ENCODE measurements around the gene SLC9A3.
A peak's percentile ranks its signal among the peaks of the same experiment; 100 is the strongest.

Gene SLC9A3

GRCh38 chr5:547086-547924 lies 23.1 kb upstream of the SLC9A3 start:
- no peak overlapping the region for H3K4me3 Mint-ChIP-seq
- DNase-seq, result no peak
- H3K27ac Mint-ChIP-seq, result no peak overlapping the region
- H3K4me1 Mint-ChIP-seq, result peaks cover 23 to 56% of the 10 kb centered on the region in 2 donors
- ATAC-seq (replicated peaks), result no peak
- H3K9me3 Mint-ChIP-seq, result peaks cover 0 to 7% of the 10 kb centered on the region in 2 donors
- peaks cover 0 to 3% of the 10 kb centered on the region in 2 donors for H3K36me3 Mint-ChIP-seq
- H3K27me3 Mint-ChIP-seq, result peaks cover 36 to 64% of the 10 kb centered on the region in 2 donors

- Mint-ChIP-seq H3K27me3 (peaks cover 43 to 69% of the 10 kb centered on the region in 2 donors), H3K4me1 (peaks cover 28 to 64% of the 10 kb centered on the region in 2 donors), H3K9me3 (peaks cover 0 to 7% of the 10 kb centered on the region in 2 donors), H3K4me3 (no peak overlapping the region), H3K27ac (no peak overlapping the region), H3K36me3 (peaks cover 0 to 3% of the 10 kb centered on the region in 2 donors)
- no peak for DNase-seq
- ATAC-seq (replicated peaks), result no peak
These were observed 22.2 kb upstream of the SLC9A3 start for GRCh38 chr5:546376-546908.

- H3K36me3 Mint-ChIP-seq, result peaks cover 0 to 3% of the 10 kb centered on the region in 2 donors
- H3K27me3 Mint-ChIP-seq, result peaks cover 44 to 69% of the 10 kb centered on the region in 2 donors
- DNase-seq (no peak), ATAC-seq (replicated peaks) (no peak)
- H3K4me3 Mint-ChIP-seq, result no peak overlapping the region
- no peak overlapping the region for H3K27ac Mint-ChIP-seq
- H3K4me1 Mint-ChIP-seq, result peaks cover 28 to 65% of the 10 kb centered on the region in 2 donors
- peaks cover 0 to 7% of the 10 kb centered on the region in 2 donors for H3K9me3 Mint-ChIP-seq
These were observed 21.6 kb upstream of the SLC9A3 start for GRCh38 chr5:545641-546375.

GRCh38 chr5:544675-545355 lies 20.6 kb upstream of the SLC9A3 start:
- peaks cover 47 to 68% of the 10 kb centered on the region in 2 donors for H3K27me3 Mint-ChIP-seq
- no peak for ATAC-seq (replicated peaks)
- peaks cover 31 to 72% of the 10 kb centered on the region in 2 donors for H3K4me1 Mint-ChIP-seq
- H3K9me3 Mint-ChIP-seq, result peaks cover 0 to 3% of the 10 kb centered on the region in 2 donors
- no peak overlapping the region for H3K27ac Mint-ChIP-seq
- H3K36me3 Mint-ChIP-seq, result no peaks in the 10 kb centered on the region
- no peak overlapping the region for H3K4me3 Mint-ChIP-seq
- DNase-seq, result no peak

- DNase-seq, result peak; percentile 90
- Mint-ChIP-seq H3K27me3 (peaks cover 43 to 69% of the 10 kb centered on the region in 2 donors), H3K36me3 (no peaks in the 10 kb centered on the region), H3K4me1 (peaks cover 31 to 69% of the 10 kb centered on the region in 2 donors), H3K9me3 (peaks cover 0 to 2% of the 10 kb centered on the region in 2 donors), H3K27ac (peak overlapping the region; percentile 77), H3K4me3 (no peak overlapping the region)
- peak; percentile 95 for ATAC-seq (replicated peaks)
These were observed 19.8 kb upstream of the SLC9A3 start for GRCh38 chr5:543755-544674.

- peak overlapping the region in 1 of 2 donors; percentile 12 for H3K4me3 Mint-ChIP-seq
- DNase-seq, result no peak
- H3K4me1 Mint-ChIP-seq, result peaks cover 31 to 65% of the 10 kb centered on the region in 2 donors
- H3K27ac Mint-ChIP-seq, result peak overlapping the region; percentile 67
- ATAC-seq (replicated peaks), result peak; percentile 8 to 12
- H3K27me3 Mint-ChIP-seq, result peaks cover 45 to 71% of the 10 kb centered on the region in 2 donors
- H3K36me3 Mint-ChIP-seq, result no peaks in the 10 kb centered on the region
- peaks cover 0 to 2% of the 10 kb centered on the region in 2 donors for H3K9me3 Mint-ChIP-seq
These were observed 19.1 kb upstream of the SLC9A3 start for GRCh38 chr5:543351-543750.

- H3K27me3 Mint-ChIP-seq, result peaks cover 43 to 71% of the 10 kb centered on the region in 2 donors
- peak overlapping the region in 1 of 2 donors; percentile 12 for H3K4me3 Mint-ChIP-seq
- no peaks in the 10 kb centered on the region for H3K36me3 Mint-ChIP-seq
- no peak for DNase-seq
- peaks cover 0 to 2% of the 10 kb centered on the region in 2 donors for H3K9me3 Mint-ChIP-seq
- H3K27ac Mint-ChIP-seq, result peak overlapping the region; percentile 47
- peaks cover 26 to 58% of the 10 kb centered on the region in 2 donors for H3K4me1 Mint-ChIP-seq
- no peak for ATAC-seq (replicated peaks)
These were observed 18.4 kb upstream of the SLC9A3 start for GRCh38 chr5:542319-543311.

- Mint-ChIP-seq H3K27ac (peak overlapping the region; percentile 47), H3K4me1 (peaks cover 26 to 57% of the 10 kb centered on the region in 2 donors), H3K9me3 (peaks cover 0 to 2% of the 10 kb centered on the region in 2 donors), H3K4me3 (no peak overlapping the region), H3K36me3 (no peaks in the 10 kb centered on the region), H3K27me3 (peaks cover 48 to 72% of the 10 kb centered on the region in 2 donors)
- DNase-seq, result no peak
- ATAC-seq (replicated peaks), result no peak
These were observed 17.5 kb upstream of the SLC9A3 start for GRCh38 chr5:541539-542318.

- Mint-ChIP-seq H3K36me3 (no peaks in the 10 kb centered on the region), H3K4me3 (no peak overlapping the region), H3K27ac (no peak overlapping the region), H3K27me3 (peaks cover 50 to 73% of the 10 kb centered on the region in 2 donors), H3K9me3 (peaks cover 0 to 2% of the 10 kb centered on the region in 2 donors), H3K4me1 (peaks cover 30 to 59% of the 10 kb centered on the region in 2 donors)
- DNase-seq (no peak), ATAC-seq (replicated peaks) (no peak)
These were observed 16.8 kb upstream of the SLC9A3 start for GRCh38 chr5:540906-541538.

- peaks cover 50 to 73% of the 10 kb centered on the region in 2 donors for H3K27me3 Mint-ChIP-seq
These were observed 16.0 kb upstream of the SLC9A3 start for GRCh38 chr5:540071-540905.

More at GRCh38 chr5:540071-540905, 16.0 kb upstream of the SLC9A3 start:
- Mint-ChIP-seq H3K4me3 (no peak overlapping the region), H3K36me3 (no peaks in the 10 kb centered on the region), H3K27ac (no peak overlapping the region), H3K4me1 (peaks cover 27 to 52% of the 10 kb centered on the region in 2 donors), H3K9me3 (peaks cover 0 to 2% of the 10 kb centered on the region in 2 donors)
- ATAC-seq (replicated peaks) (no peak), DNase-seq (no peak)
